GM21619 (cell line): Measurements from ENCODE around the gene CRIP1.

ENCODE experiments used
- ATAC-seq: cut with Tn5 transposase; IDR thresholded peaks from one replicate; pipeline ENCODE4 v1.9.1; 2021; ENCODE audit not compliant: unreplicated experiment

Gene CRIP1

GRCh38 chr14:105480199-105480746 is 6.4 kb upstream of the CRIP1 start:
- ATAC-seq = no peak

DNA sequence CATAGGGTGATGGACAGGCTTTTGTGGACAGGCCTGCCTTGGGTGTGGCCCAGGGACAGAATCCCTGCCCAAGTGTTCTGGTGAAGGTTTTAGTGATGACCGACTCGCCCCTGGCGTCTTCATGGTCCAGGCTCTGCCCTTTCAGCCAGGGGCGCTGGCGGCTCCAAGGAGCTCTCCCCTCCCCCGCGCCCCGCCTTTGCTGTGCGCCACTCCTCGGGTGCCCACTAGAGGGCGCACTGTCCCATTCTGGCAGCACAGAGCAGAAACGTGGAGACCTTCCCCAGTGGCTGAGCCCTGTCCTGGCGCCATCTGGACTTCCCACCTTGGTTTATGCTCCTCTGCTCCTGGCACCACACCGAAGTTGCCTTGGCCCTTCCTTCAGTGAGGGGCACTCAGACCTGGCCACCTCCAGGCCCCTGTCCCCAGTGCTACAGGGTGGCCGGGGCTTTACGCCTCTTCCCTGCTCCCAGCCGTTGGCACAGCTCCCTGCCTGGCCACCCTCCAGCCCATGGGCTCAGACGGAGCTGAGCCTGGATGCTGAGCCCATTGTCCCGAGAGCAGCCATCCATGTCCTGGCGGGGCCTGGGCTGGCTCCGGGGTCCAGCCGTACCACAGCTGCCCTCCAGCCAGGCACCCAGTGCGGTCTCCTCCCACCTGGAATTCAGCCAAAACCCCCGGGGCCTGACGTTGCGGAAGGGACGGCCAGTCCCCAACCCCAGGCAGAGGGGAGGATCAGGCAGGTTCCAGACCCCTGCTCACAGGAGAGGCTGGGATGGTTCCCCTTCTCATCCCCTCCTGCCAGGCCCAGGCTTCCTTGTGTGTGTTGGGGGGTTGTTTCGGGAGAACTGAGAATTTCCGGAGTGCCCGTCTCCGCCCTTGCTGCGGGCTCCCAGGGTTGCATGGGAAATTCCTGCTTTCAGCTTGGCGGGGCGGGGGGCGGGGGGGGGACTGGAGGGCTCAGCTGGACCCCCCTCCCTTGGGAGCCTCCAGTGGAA is 5.6 kb upstream of the CRIP1 start:
- peak; percentile 44 for ATAC-seq

DNA sequence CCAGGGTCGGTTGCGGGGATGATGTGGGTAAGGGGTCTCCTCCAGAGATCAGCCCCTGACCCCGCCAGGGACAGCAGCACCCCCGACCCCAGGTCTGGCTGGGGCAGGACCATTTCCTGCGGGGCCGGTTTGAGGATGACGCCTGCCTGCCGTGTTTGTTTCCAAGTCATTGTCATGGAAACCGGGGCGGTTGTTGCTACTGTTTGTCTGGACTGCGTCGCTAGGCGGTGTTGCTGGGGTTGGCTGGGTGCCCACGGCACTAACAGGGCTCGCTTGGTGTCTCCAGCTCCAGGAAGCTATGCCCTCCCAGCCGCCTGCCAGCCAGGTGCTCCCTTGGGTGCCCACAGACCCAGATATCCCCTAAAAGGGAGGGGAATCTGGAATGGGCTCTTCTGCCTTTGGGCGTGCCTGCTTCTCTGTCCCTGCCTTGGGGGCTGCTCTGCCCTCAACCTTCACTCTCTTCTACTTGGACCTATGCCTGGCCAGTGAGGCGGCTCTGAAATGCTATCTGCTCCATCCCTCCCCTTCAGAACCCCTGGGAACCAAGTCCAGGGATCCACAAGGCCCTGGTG is 4.7 kb upstream of the CRIP1 start:
- peak; percentile 48 for ATAC-seq

DNA sequence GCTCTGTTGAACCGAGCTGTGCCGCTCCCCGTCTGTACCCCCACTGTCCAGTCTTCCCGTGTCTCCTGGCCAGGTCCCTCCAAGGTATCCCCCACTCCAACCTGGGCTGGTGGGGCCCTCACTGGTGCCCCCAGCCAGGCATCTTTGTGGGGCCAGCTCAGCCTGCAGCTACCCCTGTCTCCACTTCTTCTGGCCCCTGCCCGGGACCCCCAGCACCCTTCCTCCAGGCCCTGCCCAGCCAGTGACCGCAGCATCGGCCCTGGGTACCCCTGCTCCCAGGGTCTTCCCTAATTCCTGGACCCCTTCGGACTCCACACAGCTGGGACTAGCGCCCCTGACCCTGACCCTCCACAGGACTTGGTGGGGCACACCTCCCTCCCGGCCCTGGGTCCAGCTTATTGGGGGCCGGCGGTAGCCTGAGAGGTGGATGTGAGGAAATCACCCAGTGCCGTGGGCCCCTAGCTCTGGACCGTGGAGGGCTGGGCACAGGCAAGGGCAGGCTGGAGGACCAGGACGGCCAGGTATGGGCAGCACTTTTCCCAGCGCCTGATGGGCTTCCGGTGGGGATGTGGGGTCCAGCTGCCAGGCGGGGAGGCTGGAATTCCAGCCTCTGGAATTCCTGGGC is 4.1 kb upstream of the CRIP1 start:
- no peak for ATAC-seq

DNA sequence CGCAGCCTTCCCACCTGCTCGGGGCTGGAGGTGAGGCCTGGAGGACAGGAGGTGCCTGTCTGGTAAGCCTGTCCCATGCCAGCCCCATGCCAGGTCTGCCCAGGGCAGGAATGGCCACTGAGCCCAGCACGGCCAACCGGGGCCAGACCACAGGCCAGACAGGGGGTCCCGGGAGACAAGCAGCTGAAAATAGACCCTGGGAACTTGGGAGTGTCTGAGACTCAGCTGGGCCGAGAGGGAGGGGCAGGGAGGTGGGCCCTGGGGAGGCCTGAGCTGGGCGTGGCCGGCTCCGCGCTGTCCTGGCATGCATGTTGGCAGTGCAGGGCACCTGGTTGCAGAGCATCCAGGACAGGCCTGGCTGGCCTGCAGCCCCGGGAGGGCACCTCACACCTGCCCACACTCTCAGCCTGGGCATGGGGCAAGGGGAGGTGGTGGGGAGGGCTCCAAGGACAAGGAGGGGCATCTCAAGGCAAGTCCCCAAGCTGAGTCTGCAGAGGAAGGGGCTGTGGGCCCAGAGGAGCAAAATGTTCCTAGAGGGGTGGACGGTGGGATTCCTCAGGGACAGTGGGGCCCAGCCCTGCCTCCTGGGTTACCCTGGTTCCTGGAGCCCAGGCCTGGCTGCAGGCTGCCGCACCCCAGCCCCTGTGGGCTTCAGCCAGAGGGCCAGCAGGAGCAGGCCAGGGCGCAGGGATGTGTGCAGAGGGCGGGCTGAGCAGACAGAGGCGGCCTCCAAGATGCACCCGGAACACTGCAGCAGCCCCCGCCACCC is 3.2 kb upstream of the CRIP1 start:
- no peak for ATAC-seq

DNA sequence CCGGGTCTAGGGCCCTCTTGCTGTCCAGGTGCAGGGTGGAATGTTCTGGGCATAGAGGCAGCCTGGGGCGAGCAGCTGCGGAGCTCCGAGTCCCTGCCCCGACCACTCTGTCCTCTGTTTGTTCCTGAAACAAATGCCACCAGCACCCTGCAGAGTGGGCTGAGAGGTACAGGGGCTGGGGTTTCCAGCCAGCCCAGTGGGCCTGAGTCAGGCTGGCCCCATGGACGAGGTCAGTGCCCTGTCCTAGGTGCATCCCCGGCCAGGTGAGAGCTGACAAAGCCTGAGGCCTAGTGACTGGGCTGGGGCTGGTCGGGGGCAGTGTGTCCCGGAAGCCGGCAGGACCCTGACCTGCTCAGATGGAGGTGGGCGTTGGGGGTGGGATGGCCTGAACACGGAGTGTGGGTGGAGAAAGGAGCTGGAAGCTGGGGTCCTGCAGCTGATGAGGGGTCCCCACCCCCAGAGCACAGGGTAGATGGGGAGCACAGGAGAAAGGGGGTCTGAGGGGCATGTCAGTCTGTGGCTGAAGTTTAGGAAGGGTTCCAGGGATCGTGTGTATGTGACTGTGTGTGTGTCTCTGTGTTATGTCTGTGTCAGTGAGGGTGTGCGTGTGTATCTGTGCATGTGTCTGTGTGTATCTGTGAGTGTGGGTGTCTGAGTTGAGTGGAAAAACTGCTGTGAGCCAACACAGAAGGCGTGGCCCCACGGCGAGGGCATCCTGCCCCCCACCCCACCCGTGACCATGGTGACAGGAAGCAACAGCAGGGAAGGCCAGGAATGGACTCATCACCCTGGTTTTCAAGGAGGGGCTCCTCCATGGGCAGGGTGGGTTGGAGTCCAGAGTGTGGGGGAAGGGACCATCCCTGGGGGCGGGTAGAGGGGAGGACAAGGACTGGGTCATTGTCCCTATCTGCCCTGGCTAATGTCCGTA is 2.4 kb upstream of the CRIP1 start:
- no peak for ATAC-seq

DNA sequence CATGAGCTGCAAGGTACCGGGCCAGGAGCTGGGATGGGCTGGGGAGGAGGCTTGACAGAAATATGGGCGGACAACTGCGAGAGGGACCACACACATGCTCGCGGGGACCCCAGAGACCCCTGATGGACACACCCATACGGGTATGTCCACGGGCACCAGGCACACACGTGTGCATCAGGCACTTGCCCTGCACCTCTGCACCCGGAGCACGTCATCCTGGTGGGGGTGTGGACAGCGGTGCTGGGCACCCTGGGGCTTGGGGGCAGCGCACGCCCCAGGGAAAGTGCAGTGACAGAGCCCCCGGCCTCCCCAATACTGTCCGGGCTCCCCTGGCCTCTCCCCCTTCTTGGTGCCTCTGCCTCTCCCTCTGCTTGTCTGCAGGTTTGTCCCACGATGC is 1.7 kb upstream of the CRIP1 start:
- ATAC-seq = no peak

- no peak for ATAC-seq
Measured at GRCh38 chr14:105485739-105486162, 935 bp upstream of the CRIP1 start.

GRCh38 chr14:105486974-105487448 is 325 bp downstream of the CRIP1 start:
- ATAC-seq = no peak

DNA sequence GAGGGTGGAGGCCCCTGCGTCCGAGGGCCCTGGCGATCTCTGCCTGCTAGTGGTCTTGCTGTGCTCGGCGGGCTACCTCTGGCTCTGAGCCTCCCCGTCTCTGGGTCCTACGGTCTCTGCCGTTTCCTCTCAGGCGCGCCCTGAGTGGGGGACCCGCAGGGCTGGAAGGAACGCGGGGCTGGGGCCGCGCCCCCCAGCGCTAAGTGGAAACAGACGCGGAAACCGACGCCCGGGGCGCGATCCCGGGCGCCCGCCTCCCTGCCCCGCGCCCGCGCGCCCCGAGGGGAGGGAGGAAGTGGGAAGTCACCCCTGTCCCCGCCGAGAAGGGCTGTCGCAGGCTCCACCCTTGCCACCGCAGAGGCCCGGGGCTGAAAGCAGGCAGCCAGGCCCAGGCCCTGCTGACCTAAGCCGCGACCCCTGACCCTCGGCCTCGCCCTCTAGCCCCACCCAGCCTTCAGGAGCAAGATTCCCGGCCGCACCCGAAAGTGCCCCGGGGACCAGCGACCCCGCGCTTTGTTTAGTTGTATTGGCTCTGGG is 831 bp downstream of the CRIP1 start:
- ATAC-seq = no peak

DNA sequence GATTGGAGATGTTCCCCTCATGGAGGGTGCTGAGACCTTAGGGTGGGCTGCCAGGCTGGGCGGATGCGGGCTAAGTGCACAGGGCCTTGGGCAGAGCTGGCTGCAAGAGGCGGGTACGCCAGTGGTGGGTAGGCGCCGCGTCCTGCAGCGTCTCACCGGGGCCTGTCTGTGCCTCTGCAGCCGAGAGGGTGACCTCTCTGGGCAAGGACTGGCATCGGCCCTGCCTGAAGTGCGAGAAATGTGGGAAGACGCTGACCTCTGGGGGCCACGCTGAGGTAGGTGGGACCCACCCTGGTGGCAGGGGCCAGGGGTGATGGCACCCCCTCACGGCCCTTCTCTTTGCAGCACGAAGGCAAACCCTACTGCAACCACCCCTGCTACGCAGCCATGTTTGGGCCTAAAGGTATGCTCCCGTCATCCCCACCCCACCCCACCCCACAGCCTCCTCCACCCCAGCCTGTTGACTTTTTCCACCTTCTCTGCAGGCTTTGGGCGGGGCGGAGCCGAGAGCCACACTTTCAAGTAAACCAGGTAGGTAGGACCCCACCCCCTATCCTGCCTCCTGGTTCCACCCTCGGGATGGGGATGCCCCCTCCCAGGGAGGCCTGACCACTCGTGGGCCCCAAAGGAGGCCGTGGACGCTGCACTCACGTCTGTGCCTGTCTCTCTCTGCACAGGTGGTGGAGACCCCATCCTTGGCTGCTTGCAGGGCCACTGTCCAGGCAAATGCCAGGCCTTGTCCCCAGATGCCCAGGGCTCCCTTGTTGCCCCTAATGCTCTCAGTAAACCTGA is 1.5 kb downstream of the CRIP1 start:
- no peak for ATAC-seq

DNA sequence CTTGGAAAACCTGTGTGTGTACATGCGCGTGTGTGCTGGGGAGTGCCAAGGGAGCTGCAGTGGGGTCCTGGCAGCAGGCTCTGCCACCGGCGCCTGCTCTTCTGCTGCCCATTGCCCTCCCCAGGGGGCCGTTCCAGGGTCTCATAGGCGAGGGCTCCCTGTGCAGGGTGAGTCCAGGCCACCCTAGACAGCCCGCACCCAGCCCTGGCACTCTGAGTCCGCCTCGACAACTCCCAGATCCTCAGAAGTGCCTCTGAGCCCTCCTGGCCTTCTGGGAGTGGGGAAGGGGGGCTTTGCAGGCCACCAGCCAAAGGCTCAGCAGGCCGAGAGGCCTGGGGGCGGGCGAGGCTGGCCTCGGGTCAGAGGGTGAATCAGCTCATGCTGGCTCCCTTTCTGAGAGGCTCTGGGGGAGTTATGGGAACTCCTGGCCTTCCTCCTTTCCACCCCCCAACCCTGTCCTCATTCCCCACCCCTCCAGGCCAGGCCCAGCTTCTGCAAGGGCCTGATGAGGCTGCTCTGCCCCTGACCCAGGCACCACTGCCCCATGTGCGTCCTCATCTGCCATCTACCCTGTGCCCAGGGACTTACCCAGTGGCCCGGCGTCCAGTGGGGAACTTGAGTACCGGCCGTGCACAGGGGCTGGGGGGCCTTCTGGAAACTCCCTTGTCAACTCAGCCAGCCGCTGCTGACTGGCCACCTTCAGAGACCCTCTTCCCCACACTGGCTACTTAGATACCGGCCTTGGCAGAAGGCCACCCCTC is 2.3 kb downstream of the CRIP1 start:
- ATAC-seq = no peak

DNA sequence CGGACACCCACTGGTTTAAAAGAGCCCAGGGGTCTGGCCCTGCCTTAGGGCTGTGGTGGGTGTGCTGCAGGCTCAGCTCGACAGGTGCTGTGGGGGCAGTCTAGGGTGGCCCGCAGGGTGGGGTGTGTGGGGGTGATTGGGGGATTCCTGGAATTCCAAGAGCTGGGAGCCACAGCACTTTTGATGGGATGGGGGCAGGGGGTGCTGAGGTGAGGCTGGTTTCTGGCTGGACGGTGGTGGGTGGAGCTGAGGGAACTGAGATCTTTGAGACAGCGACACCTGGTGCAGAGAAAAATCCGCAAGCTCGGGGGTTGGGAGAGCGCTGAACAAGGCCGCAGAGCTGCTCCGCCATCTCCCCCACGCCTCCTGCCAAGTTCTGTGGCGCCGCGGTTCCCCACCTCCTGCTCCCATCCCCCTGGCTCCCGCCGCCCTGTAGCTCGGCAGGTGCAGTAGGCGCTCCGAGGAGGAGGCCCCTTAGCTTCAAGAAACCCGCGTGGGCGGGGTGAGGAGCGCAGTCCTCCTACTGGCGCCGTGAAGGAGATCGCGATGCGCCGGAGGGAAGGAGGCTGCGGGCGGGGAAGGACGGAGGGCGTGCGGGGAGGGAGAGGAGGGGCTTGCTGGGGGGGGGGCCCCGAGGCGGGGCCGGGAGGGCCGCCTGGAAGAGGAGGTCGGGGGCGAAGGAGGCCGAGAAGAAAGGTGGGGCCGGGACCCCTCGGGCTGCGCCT is 3.0 kb downstream of the CRIP1 start:
- ATAC-seq = no peak

DNA sequence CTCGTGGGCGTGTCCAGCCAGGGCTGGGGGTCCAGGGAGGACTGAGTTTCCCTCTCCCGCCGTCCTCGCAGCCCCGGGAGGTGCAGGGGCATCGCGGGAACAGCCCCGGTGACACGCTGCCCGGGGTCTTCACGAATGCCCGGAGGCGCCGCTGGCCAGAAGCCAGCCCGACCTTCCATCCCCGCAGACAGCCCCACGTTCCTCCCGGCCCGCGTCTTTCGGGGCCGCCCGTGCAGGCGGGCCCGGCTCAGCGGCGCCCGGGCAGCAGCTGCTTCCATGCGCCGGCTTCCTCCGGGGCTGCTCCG is 3.5 kb downstream of the CRIP1 start:
- ATAC-seq = peak; percentile 3

GRCh38 chr14:105490572-105491365 is 4.1 kb downstream of the CRIP1 start, which contains the start of gene TEDC1:
Gene TEDC1 (plus strand): TSS chr14:105491246. CDS start chr14:105491376, 130 bp downstream.
- ATAC-seq = peak; percentile 58

GRCh38 chr14:105491366-105491973 is 4.8 kb downstream of the CRIP1 start:
- no peak for ATAC-seq
